ENCODE results near the gene FGF22.

Gene FGF22

DNA sequence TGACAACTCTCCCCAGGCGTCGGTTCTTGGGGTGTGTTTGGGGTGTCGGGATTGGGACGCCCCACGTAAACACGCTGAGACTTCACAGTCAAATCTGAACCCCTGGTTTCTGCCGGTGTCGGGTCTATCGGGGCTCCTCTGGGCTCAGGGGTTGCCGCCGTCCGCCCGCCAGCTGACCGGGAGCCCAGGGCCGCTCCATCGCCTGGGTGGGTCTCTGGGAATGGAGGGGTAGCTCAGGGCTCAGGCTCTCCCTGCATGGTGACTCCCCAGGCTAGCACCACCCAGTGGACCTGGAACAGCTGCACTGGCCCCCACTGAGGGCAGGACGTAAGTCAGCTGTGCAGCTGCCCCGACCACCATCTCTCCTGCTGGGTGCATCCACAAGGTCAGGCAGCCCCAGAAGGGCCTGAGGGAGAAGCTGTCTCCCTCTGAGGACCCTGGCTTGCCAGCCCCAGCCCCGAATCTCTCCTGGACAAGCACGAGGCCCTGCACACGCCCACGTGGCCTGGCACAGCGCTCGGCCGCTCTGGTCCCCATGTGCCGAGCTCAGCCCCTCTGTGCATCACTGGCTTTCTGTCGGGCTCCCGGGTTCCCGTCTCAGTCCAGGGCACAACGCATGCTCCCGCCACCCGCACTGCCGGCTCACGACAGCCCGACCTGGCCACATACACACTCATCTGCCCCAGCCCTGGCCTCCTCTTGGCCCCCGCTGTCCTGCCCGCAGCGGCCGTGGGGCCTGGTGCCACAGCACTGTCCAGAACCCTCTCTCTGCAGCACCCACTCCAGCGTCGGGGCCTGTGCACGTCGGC is 17.3 kb downstream of the FGF22 start:
- H3K4me3 ChIP-seq (replicated peaks; ENCODE audit: low read depth, low read length): no peak overlapping the region
- TF ChIP-seq CTCF (IDR thresholded peaks at IDR 0.05; ENCODE audit: low read length, missing control alignments): no peak
- DNase-seq (ENCODE audit: low read depth): no peak

GRCh38 chr19:657611-658010 is 17.9 kb downstream of the FGF22 start:
- no peak for TF ChIP-seq CTCF (IDR thresholded peaks at IDR 0.05; ENCODE audit: low read length, missing control alignments)
- no peak for DNase-seq (ENCODE audit: low read depth)
- H3K4me3 ChIP-seq (replicated peaks; ENCODE audit: low read depth, low read length): no peak overlapping the region

GRCh38 chr19:658059-658839 is 18.6 kb downstream of the FGF22 start:
- no peak for TF ChIP-seq CTCF (IDR thresholded peaks at IDR 0.05; ENCODE audit: low read length, missing control alignments)
- no peak overlapping the region for H3K4me3 ChIP-seq (replicated peaks; ENCODE audit: low read depth, low read length)
- DNase-seq (ENCODE audit: low read depth): no peak

- no peak overlapping the region for H3K4me3 ChIP-seq (replicated peaks; ENCODE audit: low read depth, low read length)
- no peak for TF ChIP-seq CTCF (IDR thresholded peaks at IDR 0.05; ENCODE audit: low read length, missing control alignments)
- DNase-seq (ENCODE audit: low read depth): no peak
Observed at GRCh38 chr19:658916-659839, 19.5 kb downstream of the FGF22 start.

- TF ChIP-seq CTCF (IDR thresholded peaks at IDR 0.05; ENCODE audit: low read length, missing control alignments): no peak
- H3K4me3 ChIP-seq (replicated peaks; ENCODE audit: low read depth, low read length): peak overlapping the region; percentile 77
- no peak for DNase-seq (ENCODE audit: low read depth)
Observed at GRCh38 chr19:660793-661426, 21.2 kb downstream of the FGF22 start.
